Measurements from ENCODE around the gene TPO.

- no peak for TF ChIP-seq EP300 (IDR thresholded peaks at IDR 0.05)
- no peak for TF ChIP-seq POLR2A (IDR thresholded peaks at IDR 0.05)
- peak; percentile 75 to 76 for TF ChIP-seq CTCF (IDR thresholded peaks at IDR 0.05)
Observed at GRCh38 chr2:1546023-1546591, 132.8 kb downstream of the TPO start.

All from suprapubic skin (tissue), 3 donors.